Ammon's horn (tissue), 1 donor: Measurements from ENCODE around the gene WNT3A.
"Not testable (repeated sequence)": the region's sequence is repeated elsewhere in the genome, so short reads cannot be mapped to it uniquely, and the experiment has no call there.

Source experiments
- DNase-seq: peaks from one replicate; pipeline ENCODE4 v3.0.0-alpha.2; 2016; ENCODE audit warnings: low spot score

The WNT3A gene, protein sequence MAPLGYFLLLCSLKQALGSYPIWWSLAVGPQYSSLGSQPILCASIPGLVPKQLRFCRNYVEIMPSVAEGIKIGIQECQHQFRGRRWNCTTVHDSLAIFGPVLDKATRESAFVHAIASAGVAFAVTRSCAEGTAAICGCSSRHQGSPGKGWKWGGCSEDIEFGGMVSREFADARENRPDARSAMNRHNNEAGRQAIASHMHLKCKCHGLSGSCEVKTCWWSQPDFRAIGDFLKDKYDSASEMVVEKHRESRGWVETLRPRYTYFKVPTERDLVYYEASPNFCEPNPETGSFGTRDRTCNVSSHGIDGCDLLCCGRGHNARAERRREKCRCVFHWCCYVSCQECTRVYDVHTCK

DNA sequence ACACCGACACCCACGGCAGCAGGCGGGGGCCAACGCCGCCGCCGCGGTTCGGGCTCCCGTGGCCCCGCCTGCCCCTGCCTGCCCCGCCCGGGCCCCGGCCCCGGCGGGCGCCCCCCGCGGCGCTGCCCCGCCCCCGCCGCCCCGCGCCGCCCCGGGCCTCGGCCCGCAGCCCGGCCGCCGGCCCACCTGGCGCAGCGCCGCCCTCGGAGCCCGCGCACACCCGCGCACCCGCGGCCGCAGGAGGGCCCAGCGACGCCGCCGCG, at the start of gene WNT3A:
WNT3A (plus strand) TSS at position 213 of the 263 bp plus-strand sequence. CDS start 131 bp downstream, outside the sequence.
- DNase-seq: no peak

DNA sequence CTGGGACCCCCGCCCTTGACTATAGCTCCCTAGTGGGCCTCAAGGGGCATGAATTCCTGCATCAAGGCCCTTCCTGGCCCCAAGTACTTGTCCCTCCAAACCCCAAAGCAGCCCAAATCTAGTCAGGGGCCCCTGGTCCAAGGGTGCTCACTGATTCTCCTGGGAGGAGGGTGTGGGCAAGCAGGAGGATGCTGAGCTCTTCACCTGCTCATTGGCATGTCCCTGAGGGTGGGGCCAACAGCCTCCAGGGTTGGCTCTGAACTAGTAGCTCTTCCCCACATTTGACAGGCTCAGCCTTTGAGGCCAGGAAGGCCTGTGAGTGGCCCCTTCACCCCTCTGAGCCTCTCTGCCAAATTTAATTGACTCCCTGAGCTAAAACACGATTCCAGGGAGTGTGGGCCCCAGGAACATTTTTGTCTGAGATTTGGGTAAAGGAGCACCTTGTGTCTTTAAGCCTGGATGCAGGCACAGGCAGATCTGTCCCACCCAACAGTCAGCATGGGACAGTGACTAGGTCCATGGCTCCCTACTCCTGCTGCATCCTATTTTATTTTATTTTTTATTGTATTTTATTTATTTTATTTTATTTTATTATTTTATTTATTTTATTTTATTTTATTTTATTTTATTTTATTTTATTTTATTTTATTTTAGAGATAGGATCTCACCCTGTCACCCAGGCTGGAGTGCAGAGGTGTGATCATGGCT, 48.0 kb upstream of the WNT3A start:
- no peak for DNase-seq

- DNase-seq: no peak
Measured at GRCh38 chr1:227959325-227959860, 47.4 kb upstream of the WNT3A start.

GRCh38 chr1:227961651-227962466, 44.9 kb upstream of the WNT3A start:
- no peak for DNase-seq

DNA sequence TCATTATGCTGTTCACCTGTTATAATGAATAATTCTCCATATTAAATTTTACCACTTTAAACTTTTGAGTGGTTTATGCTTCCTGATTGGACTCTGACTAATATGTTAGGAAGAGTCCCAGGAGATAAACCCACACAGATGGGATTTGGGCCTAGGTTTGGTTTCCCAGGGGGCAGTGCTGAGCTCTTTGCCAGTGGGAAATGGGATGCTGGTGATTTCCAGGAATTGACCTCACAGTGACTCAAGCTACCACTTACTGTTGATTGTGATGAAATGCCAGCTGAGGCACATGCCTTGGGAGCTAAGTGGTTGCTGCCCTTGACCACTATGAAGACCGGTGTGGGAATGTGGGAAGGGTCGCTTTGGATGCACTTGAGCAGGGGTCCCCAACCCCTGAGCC, 40.1 kb upstream of the WNT3A start:
- not testable (repeated sequence) for DNase-seq

DNA sequence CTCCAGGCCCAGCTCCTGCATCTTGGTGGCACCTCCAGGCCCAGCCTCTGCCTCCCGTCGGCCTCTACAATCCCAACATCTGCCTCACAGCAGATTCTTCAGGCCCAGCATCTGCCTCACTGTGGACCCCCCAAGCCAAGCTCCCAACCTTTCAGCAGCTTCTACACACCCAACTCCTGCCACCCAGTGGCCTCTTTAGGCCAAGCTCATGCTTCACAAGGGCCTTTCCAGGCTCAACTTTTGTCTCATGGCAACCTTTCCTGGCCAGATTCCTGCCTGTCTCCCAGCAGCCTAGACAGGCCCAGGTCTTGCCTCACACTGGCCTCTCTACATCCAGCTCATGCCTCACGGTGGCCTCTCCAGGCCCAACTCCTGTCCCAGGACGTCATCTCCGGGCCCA, 39.0 kb upstream of the WNT3A start:
- not testable (repeated sequence) for DNase-seq

DNA sequence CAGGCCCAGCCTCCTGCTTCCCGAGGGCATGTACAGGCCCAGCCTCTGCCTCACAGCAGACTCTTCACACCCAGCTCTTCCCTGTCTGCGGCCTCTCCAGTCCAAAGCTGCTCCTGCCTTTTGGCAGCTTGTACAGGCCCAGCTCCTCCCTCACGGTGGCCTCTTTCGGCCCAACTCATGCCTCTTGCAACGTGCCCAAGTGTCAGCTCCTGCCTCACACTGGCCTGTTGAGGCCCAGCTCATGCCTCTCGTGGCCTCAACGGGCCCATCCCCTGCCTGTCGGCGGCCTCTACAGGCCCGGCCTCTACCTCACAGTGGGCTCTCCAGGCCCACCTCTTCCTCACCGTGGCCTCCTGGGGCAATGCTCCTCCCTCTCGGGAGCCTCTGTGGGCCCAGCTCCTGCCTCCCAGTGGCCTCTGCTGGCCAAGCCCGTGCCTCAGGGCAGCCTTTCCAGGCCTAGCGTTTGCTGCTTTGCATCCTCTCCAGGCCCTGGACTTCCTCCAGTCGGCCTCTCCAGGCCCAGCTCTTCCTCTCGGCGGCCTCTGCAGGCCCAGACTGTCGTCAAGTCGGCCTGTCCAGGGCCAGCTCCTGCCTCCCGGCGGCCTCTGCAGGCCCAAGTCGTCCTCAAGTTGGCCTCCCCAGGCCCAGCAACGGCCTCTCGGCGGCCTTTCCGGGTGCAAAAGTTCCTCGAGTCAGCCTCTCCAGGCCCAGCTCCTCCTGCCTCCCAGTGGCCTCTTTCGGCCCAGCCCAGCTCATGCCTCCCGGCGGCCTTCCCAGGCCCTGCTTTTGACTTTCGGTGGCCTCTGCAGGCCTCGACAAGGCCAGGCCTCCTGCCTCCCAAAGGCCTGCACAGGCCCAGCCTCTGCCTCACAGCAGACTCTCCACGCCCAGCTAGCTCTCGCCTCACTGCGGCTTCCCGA, 36.5 kb upstream of the WNT3A start:
- not testable (repeated sequence) for DNase-seq

- DNase-seq: not testable (repeated sequence)
Measured at GRCh38 chr1:227971216-227971615, 35.6 kb upstream of the WNT3A start.

GRCh38 chr1:227971643-227972282, 35.0 kb upstream of the WNT3A start:
- not testable (repeated sequence) for DNase-seq

DNA sequence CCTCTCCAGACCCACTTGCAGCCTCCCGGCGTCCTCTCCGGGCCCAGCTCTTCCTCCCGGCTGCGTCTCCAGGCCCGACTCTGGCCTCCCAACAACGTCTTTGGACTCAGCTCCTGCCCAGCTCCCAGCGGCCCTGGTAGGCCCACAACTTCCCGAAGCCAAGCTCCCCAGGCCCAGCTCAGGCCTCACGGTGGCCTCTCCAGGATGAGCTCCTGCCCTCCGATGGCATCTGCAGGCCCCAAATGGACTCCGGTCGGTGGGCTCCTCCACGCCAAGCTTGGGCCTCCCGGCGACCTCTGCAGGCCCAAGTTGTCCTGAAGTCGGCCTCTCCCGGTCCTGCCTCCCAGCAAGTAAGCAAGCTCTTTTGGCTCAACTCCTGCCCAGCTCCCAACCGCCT, 34.5 kb upstream of the WNT3A start:
- not testable (repeated sequence) for DNase-seq

DNA sequence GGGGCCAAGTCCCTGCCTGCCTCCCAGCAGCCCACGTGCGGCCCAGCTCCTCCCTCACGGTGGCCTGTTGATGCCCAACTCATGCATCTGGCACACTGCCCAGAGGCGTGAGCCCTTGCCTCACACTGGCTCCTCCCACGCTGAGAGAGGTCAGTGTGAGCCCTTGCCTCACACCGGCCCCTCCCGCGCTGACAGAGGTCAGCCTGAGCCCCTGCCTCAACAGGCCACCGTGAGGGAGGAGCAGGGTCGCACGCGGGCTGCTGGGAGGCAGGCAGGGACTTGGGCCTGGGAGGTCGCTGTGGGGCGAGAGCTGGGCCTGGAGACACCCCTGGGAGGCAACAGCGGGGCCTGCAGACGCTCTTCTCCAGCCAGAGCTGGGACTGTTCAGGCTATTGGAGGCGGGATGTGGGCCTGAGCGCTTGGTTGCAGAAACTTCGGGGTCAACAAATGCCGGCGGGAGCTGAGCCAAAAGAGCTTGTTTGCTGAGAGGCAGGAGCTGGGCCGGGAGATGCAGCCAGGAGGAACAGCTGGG, 33.9 kb upstream of the WNT3A start:
- DNase-seq: not testable (repeated sequence)

GRCh38 chr1:227973724-227974288, 33.0 kb upstream of the WNT3A start:
- not testable (repeated sequence) for DNase-seq

- DNase-seq: not testable (repeated sequence)
Measured at GRCh38 chr1:227975583-227976283, 31.1 kb upstream of the WNT3A start.

GRCh38 chr1:227987181-227987580, 19.6 kb upstream of the WNT3A start:
- no peak for DNase-seq

DNA sequence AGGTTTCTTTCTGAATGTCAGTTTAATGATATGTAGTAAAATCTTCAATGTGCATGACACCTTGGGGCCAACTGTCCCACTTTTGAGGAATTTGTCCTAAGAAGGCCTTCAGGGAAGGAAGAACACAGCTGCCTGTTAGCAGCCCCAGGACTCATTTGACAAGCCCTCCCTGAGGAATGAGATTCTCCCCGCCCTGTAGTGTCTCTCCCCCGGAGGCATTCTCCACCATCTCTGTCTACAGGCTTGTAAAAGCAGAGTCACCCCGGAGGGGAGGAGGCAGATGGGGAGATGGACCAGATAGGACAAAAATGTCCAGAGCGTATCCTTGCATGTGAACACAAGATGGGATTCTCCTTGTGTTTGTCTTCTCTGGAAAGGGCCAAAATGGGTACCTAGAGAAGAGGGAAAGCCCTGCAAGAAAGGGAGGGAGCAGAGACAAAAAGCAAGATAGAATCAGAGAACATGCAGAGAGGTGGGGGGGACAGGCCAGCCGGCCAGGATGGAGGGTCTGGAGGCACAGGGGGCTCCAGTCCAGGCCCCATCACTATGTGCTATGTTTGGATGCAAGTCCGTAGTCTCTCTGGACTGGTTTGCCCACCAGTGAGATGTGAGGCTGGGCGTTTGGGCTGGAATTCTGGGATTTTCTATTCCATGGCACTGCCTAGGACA, 12.0 kb upstream of the WNT3A start:
- no peak for DNase-seq

DNA sequence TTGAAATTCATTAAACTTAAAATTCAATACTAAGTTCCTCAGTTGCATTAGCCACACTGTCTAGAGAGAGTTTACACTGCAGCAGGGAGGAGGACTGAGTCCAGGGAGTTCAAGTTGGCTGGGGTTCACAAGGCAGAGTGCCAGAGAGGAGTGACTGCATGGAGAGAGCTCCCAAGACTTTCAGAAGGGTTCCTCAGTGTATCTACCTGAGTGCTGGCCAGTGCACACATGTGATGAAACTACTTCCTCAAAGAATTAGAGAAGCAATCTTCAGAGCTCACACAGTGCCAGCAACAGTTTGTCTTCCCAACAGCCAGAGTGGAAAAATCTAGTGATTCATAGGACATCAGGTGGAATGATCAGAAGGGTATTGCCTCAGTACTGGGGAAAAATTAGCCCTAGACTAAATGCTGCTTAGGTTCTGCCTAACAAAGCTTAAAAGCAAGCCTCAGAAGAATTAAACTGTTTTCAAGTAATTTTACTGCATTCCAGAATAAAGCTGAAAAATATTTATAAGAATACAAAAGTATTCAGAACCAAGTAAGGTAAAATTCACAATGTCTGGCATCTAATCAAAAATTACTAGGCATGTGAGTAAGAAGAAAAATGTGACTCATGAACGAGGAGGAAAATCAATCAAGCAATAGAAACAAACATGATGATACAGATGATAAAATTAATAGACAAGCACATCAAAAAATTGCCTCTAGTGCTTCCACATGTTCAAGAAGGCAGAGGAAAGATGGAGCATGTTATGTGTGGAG, 10.4 kb upstream of the WNT3A start:
- DNase-seq: no peak

- no peak for DNase-seq
Measured at GRCh38 chr1:227998374-227999055, 8.3 kb upstream of the WNT3A start.
